GM12892 (cell line): ENCODE data around the gene BAZ1B.
"Not testable (repeated sequence)": the region's sequence is repeated elsewhere in the genome, so short reads cannot be mapped to it uniquely, and the experiment has no call there.

ENCODE experiments used
- DNase-seq: peaks from one replicate; pipeline ENCODE4 v3.0.0; 2011; ENCODE audit not compliant: insufficient read length
- FAIRE-seq: peaks from 2 replicates; lab custom pipeline; 2011; peaks lifted over from hg19 to GRCh38; lab: Jason Lieb, UNC
- POLR2A ChIP-seq: IDR thresholded peaks from 2 replicates; pipeline ENCODE4 v1.6.1; 2011; ENCODE audit warnings: low read depth, low read length, control low read depth
- POLR2AphosphoS5 ChIP-seq: IDR thresholded peaks from 2 replicates; pipeline ENCODE4 v1.6.1; 2011; ENCODE audit warnings: low read depth, low read length, control low read depth
- TAF1 ChIP-seq: IDR thresholded peaks from 2 replicates; pipeline ENCODE4 v1.6.1; 2011; ENCODE audit warnings: low read depth, mild to moderate bottlenecking, control low read depth, low read length, borderline replicate concordance

BAZ1B gene

GRCh38 chr7:73426016-73426415 lies 96.1 kb downstream of the BAZ1B start:
- DNase-seq, result no peak
- FAIRE-seq, result no peak
- TF ChIP-seq POLR2AphosphoS5 (no peak), POLR2A (no peak), TAF1 (no peak)

GRCh38 chr7:73425356-73425983 lies 96.6 kb downstream of the BAZ1B start:
- TF ChIP-seq POLR2A, result no peak
- no peak for TF ChIP-seq TAF1
- TF ChIP-seq POLR2AphosphoS5, result no peak
- DNase-seq, result no peak
- FAIRE-seq, result no peak

GRCh38 chr7:73424489-73424885 lies 97.6 kb downstream of the BAZ1B start:
- TF ChIP-seq TAF1 (no peak), POLR2AphosphoS5 (no peak)
- DNase-seq (no peak), FAIRE-seq (no peak)

GRCh38 chr7:73423519-73424488 lies 98.3 kb downstream of the BAZ1B start:
- DNase-seq, result no peak
- FAIRE-seq, result no peak
- TF ChIP-seq POLR2A (no peak), POLR2AphosphoS5 (no peak), TAF1 (no peak)

GRCh38 chr7:73420610-73421009 lies 101.5 kb downstream of the BAZ1B start:
- not testable (repeated sequence) for DNase-seq, FAIRE-seq

- not testable (repeated sequence) for DNase-seq, FAIRE-seq
These were observed 102.1 kb downstream of the BAZ1B start for GRCh38 chr7:73420016-73420415.

GRCh38 chr7:73418113-73418703 lies 103.9 kb downstream of the BAZ1B start:
- no peak for TF ChIP-seq TAF1
- no peak for TF ChIP-seq POLR2A
- no peak for TF ChIP-seq POLR2AphosphoS5
- DNase-seq (no peak), FAIRE-seq (no peak)

GRCh38 chr7:73410541-73411131 lies 111.5 kb downstream of the BAZ1B start:
- FAIRE-seq, DNase-seq: not testable (repeated sequence)

GRCh38 chr7:73404860-73405259 lies 117.2 kb downstream of the BAZ1B start:
- not testable (repeated sequence) for DNase-seq, FAIRE-seq

- DNase-seq, FAIRE-seq: not testable (repeated sequence)
These were observed 122.7 kb downstream of the BAZ1B start for GRCh38 chr7:73399185-73400050.

GRCh38 chr7:73397521-73398281 lies 124.4 kb downstream of the BAZ1B start:
- TF ChIP-seq TAF1, result no peak
- no peak for TF ChIP-seq POLR2A
- TF ChIP-seq POLR2AphosphoS5, result no peak
- FAIRE-seq (no peak), DNase-seq (no peak)
